GM21717 (cell line): Measurements from ENCODE around the gene ZNF716.
"Not testable (repeated sequence)": the region's sequence is repeated elsewhere in the genome, so short reads cannot be mapped to it uniquely, and the experiment has no call there.

Experiments
- ATAC-seq: cut with Tn5 transposase; IDR thresholded peaks from one replicate; pipeline ENCODE4 v1.9.1; 2021; ENCODE audit warnings: mild to moderate bottlenecking, moderate library complexity; ENCODE audit not compliant: unreplicated experiment

The ZNF716 gene

DNA sequence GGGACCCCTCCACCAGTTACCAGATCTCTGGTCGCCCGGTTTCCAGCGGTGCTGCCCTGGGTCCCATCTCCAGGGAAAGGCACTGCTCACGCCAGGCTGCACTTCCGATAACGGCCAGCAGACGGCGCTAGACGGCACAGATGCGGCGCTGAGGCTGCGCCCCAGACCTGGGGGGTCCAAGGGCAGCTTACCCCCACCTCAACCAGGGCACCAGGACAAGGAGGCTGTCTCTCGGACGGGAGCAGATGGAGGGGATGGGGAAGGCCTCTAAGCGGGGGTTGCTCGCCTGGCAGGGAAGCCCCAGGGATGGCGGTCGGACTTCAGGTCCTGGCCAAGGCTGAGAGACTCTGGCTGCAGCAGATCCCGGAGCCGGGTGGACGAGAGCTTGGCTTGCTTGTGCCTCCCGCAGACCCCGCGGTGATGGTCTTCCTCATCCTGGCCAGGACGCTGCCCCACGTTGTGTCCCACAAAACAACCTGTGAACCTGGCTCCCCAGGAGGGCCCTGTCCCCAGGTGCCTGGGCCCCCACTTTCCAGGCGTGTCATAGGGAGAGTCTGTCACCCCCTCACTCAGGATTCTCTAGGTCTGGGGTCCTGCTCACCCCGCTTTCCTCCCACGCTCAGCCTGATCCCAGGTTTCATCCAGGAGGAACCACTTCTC is 23.9 kb upstream of the ZNF716 start:
- no peak for ATAC-seq

DNA sequence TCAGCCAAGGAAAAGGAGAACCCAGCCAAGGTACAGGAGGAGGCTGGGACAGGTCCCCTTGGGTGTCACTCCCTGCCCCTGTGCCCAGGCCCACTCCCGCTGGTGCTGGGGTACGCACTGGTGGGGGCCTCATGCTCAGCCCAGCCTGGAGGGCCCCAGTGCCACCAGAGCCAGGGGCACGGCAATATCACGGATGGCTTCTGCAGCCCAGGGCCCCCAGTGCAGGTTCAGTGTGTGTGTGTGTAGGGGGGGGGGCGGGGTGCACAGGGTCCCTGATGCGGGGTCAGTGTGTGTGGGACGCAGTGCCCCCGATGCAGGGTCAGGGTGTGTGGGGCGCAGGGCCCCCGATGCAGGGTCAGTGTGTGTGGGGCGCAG is 23.4 kb upstream of the ZNF716 start:
- ATAC-seq = no peak

DNA sequence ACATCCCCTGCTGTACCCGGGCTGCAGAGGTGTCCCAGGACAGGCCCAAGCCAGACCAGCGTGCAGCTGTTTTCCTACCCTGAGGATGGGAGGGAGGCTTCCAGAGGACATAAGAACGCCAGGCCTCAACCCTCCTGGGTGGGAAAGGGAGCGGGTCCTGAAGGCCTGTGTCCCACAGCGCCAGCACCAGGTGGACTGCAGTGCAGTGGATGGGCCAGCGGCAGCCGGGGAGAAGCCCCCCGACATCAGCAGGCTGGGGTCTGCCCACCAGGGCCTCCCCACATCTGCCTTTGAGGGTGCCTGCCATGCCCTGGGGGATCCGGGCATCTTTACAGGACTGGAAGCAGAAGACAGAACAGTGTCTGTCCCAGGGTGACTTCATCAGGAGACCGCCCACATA is 22.8 kb upstream of the ZNF716 start:
- no peak for ATAC-seq

DNA sequence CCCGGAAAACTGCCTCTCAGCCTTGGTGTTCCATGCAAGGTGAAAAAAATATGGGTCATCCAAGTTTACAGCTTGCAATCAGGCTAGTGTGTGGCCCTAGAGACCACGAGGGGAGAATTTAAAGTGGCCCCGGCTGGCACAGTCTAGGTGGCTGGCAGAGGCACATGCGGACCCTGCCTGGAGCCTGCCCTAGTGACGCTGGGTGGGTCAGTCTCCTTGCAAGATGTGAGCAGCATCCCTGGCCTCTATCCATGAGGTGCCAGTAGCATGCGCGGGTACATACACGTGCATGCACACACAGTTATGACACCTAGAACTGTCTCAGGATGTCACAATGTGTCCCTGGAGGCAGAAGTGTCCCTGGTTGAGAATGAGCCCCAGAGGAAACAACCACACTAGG is 22.4 kb upstream of the ZNF716 start:
- ATAC-seq = no peak

DNA sequence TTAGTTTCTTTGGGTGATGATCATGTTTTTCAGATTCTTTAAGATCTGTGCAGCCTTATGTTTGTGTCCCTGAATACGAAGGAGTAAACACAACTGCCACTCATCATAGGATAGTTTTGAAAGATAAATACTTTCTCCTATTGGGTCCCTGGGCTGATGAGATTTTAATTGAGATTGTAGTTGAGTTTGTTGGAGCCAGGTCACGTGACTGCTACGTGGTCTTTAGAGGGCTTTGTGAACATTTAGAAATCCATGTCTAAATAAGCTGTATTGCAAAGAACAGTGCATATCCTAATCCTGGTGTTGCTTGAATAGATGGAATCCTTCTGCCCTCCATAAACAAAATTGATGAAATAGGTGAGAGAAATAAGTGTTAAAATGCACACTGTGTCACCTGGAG is 17.4 kb upstream of the ZNF716 start:
- no peak for ATAC-seq

DNA sequence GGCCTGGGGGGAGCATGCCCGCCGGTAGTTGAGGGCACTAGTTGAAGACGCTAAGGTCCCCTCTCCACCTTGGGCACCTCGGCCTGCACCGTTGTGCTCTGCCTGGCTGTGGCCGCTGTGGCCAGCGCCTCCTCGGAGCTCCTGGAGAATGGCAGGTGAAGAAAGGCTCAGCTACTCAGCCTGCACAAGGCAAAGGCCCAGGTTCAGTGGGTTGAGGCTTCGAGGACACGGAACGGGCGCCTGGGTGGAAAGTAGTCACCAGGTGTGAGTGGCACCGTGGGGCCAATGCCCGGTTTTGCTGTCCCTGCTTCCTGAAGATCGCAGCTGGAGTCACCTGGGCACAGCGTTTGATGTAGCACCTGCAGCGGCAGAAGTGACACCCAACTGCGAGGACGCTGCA is 12.4 kb upstream of the ZNF716 start:
- no peak for ATAC-seq

DNA sequence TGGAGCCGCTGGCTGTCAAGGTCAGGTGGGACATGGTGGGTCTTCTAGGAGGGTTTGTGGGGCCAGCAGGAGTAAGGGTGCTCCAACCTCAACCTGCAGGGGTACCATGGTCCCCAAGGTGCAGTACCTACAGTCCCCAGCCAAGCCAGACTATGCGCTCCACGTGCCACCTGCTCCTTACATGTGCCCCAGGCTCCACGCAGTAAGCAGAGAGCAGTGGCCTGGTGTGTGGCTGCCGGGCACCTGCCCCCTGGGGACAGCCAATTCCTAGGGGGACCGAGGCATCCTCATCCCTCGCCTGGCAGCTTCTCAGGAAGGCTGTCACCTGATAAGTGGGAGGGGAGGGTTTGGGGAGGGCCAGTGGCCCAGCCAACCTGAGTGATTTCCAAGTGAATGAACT is 11.7 kb upstream of the ZNF716 start:
- ATAC-seq = no peak

DNA sequence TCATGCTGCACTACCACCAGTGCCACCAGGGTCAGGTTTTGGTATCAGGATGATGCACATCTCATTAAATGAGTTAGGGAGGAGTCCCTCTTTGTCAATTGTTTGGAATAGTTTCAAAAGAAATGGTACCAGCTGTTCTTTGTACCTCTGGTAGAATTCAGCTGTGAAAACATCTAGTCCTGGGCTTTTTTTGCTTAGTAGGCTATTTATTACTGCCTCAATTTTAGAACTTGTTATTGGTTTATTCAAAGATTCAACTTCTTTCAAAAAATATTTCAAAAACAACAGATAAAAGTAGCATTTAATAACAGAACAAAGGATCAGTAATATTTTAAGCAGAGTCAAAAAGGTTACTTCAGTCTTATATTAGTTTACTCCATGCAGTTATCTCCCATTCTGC is 6.4 kb upstream of the ZNF716 start:
- ATAC-seq = no peak

DNA sequence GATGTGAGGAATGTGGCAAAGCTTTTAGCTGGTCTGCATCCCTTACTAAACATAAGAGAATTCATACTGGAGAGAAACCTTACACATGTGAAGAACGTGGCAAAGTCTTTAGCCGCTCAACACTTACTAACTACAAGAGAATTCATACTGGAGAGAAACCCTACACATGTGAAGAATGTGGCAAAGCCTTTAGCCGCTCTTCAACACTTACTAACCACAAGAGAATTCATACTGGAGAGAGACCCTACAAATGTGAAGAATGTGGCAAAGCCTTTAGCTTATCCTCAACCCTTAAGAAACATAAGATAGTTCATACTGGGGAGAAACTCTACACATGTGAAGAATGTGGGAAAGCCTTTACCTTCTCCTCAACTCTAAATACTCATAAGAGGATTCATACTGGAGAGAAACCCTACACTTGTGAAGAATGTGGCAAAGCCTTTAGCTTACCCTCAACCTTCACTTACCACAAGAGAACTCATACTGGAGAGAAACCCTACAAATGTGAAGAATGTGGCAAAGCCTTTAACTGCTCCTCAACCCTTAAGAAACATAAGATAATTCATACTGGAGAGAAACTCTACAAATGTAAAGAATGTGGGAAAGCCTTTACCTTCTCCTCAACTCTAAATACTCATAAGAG is 19.3 kb downstream of the ZNF716 start:
- not testable (repeated sequence) for ATAC-seq

DNA sequence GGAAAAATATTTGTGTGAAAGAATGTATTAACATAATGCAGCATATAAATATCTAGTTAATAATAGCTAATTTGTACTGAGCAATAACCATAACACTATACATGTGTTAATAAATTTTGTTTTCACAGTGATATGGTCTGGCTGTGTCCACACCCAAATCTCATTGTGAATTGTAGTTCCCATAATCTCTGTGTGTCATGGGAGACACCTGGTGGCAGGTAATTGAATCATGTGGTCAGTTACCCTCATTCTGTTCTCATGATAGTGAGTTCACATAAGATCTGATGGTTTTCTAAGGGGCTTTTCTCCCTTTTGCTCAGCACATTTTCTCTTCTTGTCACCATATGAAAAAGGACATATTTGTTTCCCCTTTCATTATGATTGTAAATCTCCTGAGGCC is 30.3 kb downstream of the ZNF716 start:
- not testable (repeated sequence) for ATAC-seq

DNA sequence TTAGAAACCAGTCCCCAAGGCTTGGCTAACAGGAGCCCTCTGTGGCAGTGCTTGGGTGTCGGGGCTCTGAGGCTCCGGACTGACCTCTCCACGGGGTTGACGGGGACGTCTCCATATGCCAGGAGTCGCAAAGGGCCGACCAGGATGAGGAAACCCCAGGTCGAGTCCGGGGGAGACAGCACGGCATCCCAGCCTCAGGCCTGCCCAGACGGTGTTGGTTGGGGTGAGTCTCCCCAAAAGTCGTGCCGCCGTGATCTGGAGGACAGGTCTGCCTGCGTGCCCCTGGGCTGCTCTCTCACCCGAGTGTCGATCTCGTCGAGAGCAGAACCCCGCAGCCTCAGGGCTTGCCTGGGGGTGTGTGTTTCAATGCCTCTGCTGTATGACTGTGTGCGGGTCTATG is 35.0 kb downstream of the ZNF716 start:
- ATAC-seq = not testable (repeated sequence)

DNA sequence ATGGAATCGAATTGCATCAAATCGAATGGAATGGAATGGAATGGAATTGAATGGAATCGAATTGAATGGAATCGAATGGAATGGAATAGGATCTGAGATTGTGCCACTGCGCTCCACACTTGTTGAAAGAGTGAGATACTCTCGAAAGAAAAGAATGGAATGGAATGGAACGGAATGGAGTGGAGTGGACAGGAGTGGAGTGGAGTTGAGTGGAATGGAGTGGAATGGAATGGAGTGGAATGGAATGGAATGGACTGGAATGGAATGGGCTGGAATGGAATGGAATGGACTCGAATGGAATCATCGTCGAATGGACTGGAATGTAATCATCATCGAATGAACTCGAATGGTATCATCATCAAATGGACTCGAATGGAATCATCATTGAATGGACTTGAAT is 38.0 kb downstream of the ZNF716 start:
- ATAC-seq = no peak

DNA sequence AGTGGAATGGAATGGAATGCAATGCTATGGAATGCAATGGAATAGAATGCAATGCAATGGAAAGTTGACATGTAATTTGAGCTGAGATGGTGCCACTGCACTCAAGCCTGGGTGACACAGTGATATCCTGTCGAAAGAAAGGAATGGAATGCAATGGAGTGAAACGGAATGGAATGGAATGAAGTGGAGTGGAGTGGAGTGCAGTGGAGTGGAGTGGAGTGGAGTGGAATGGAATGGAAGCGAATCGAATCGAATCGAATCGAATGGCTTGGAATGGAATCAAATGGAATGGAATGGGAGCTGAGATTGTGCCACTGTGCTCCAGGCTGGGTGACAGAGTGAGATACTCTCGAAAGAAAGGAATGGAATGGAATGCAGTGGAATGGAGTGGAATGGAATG is 45.1 kb downstream of the ZNF716 start:
- not testable (repeated sequence) for ATAC-seq

DNA sequence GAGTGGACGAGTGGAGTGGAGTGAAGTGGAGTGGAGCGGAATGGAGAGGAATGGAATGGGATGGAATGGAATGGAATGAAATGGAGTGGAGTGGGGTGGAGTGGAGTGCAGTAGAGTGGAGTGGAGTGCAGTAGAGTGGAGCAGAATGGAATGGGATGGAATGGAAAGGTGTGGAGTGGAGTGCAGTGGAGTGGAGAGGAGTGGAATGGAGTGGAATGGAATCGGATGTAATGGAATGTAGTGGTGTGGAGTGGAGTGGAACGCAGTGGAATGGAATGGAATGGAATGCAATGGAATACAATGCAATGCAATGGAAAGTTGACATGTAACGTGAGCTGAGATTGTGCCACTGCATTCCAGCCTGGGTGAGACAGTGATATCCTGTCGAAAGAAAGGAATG is 46.4 kb downstream of the ZNF716 start:
- ATAC-seq = no peak

DNA sequence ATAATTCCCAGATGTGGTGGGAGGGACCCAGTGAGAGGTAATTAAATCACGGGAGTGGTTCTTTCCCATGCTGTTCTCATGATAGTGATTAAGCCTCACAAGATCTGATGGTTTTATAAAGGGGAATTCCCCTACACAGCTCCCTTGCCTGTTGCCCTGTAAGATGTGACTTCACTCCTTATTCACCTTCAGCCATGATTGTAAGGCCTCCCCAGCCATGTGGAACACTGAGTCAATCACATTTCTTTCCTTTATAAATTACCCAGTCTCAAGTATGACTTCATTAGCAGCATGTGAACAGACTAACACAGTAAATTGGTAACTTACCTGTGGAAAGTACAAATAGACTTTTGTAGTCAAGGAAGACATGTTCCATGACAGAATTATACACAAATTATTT is 55.2 kb downstream of the ZNF716 start:
- no peak for ATAC-seq
